Measurements from ENCODE around the gene YAF2. TPM values are rescaled to one million over a fixed set of nuclear protein-coding genes. Genes with fewer than 3 reads are reported as not detected.

The YAF2 gene
- total and polyA plus RNA-seq, 2 of the 13 experiments (the other 11 are each of a cell fraction or from before 2014, with no cell fraction given): 8.4 to 11.7 TPM

- TF ChIP-seq, protein P1, sequence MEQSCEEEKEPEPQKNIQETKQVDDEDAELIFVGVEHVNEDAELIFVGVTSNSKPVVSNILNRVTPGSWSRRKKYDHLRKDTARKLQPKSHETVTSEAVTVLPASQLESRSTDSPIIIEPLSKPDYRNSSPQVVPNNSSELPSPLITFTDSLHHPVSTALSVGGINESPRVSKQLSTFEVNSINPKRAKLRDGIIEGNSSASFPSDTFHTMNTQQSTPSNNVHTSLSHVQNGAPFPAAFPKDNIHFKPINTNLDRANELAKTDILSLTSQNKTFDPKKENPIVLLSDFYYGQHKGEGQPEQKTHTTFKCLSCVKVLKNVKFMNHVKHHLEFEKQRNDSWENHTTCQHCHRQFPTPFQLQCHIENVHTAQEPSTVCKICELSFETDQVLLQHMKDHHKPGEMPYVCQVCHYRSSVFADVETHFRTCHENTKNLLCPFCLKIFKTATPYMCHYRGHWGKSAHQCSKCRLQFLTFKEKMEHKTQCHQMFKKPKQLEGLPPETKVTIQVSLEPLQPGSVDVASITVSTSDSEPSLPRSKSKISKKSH (CRISPR knock-in tag; IDR thresholded peaks at IDR 0.05; ENCODE audit: borderline replicate concordance): peak; percentile 30; the same call in 1 of the 2 replicates
- TF ChIP-seq NFKBIZ (CRISPR knock-in tag; IDR thresholded peaks at IDR 0.05): no peak
- no peak for TF ChIP-seq ZC3H13 (CRISPR knock-in tag; IDR thresholded peaks at IDR 0.05)
- peak; percentile 44; the same call in 1 of the 2 replicates for TF ChIP-seq NRL (CRISPR knock-in tag; IDR thresholded peaks at IDR 0.05; ENCODE audit: borderline replicate concordance)
- no peak for TF ChIP-seq ZBTB4 (CRISPR knock-in tag; IDR thresholded peaks at IDR 0.05; ENCODE audit: borderline replicate concordance)
- no peak for TF ChIP-seq ISX (CRISPR knock-in tag; conservative IDR thresholded peaks at IDR 0.05)
- TF ChIP-seq CBX1 (IDR thresholded peaks at IDR 0.05; ENCODE audit: low read depth): peak; percentile 73
- no peak for TF ChIP-seq PAWR (CRISPR knock-in tag; IDR thresholded peaks at IDR 0.05; ENCODE audit: borderline replicate concordance)
- TF ChIP-seq HMGA1 (CRISPR knock-in tag; conservative IDR thresholded peaks at IDR 0.05): no peak
- no peak for TF ChIP-seq MBNL3 (CRISPR knock-in tag; conservative IDR thresholded peaks at IDR 0.05)
- peak; percentile 82 for TF ChIP-seq KDM2A (CRISPR knock-in tag; IDR thresholded peaks at IDR 0.05; ENCODE audit: borderline replicate concordance, low read depth)
- no peak for TF ChIP-seq HIC2 (CRISPR knock-in tag; IDR thresholded peaks at IDR 0.05; ENCODE audit: low read depth)
- TF ChIP-seq, protein P2, sequence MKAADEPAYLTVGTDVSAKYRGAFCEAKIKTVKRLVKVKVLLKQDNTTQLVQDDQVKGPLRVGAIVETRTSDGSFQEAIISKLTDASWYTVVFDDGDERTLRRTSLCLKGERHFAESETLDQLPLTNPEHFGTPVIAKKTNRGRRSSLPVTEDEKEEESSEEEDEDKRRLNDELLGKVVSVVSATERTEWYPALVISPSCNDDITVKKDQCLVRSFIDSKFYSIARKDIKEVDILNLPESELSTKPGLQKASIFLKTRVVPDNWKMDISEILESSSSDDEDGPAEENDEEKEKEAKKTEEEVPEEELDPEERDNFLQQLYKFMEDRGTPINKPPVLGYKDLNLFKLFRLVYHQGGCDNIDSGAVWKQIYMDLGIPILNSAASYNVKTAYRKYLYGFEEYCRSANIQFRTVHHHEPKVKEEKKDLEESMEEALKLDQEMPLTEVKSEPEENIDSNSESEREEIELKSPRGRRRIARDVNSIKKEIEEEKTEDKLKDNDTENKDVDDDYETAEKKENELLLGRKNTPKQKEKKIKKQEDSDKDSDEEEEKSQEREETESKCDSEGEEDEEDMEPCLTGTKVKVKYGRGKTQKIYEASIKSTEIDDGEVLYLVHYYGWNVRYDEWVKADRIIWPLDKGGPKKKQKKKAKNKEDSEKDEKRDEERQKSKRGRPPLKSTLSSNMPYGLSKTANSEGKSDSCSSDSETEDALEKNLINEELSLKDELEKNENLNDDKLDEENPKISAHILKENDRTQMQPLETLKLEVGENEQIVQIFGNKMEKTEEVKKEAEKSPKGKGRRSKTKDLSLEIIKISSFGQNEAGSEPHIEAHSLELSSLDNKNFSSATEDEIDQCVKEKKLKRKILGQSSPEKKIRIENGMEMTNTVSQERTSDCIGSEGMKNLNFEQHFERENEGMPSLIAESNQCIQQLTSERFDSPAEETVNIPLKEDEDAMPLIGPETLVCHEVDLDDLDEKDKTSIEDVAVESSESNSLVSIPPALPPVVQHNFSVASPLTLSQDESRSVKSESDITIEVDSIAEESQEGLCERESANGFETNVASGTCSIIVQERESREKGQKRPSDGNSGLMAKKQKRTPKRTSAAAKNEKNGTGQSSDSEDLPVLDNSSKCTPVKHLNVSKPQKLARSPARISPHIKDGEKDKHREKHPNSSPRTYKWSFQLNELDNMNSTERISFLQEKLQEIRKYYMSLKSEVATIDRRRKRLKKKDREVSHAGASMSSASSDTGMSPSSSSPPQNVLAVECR (CRISPR knock-in tag; IDR thresholded peaks at IDR 0.05; ENCODE audit: borderline replicate concordance): peak; percentile 74; the same call in 1 of the 2 replicates
- no peak for TF ChIP-seq DDIT3 (CRISPR knock-in tag; IDR thresholded peaks at IDR 0.05)
- TF ChIP-seq, protein P3, sequence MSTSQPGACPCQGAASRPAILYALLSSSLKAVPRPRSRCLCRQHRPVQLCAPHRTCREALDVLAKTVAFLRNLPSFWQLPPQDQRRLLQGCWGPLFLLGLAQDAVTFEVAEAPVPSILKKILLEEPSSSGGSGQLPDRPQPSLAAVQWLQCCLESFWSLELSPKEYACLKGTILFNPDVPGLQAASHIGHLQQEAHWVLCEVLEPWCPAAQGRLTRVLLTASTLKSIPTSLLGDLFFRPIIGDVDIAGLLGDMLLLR (CRISPR knock-in tag; IDR thresholded peaks at IDR 0.05): peak; percentile 49; the same call in 1 of the 2 replicates
- TF ChIP-seq NR3C1 (CRISPR knock-in tag; IDR thresholded peaks at IDR 0.05): no peak
Observed at GRCh38 chr12:42237052-42237852, 796 bp downstream of the YAF2 start (continued).

All from HepG2 (cell line).